Head of caudate nucleus (tissue), 42 donors: ENCODE measurements around the gene HOXC10.

ENCODE experiments used
- DNase-seq, 42 donors: peaks; one replicate each; pipeline versions ENCODE4 v3.0.0 to v3.0.0-alpha.2; 2020 to 2021; ENCODE audit warnings: mixed read lengths in 7 of 42
- intact Hi-C: fragments of 100-400 bp; cut with DNase I; formaldehyde crosslinking; loops from one replicate; pipeline ENCODE4 v1.15.0; 2022

The HOXC10 gene

GRCh38 chr12:53997204-53998109 lies 12.5 kb downstream of the HOXC10 start:
- intact Hi-C loops: no loop called here
- no peak for DNase-seq

GRCh38 chr12:53998110-53998899 lies 13.4 kb downstream of the HOXC10 start:
- intact Hi-C loops: no loop called here
- no peak for DNase-seq

DNA sequence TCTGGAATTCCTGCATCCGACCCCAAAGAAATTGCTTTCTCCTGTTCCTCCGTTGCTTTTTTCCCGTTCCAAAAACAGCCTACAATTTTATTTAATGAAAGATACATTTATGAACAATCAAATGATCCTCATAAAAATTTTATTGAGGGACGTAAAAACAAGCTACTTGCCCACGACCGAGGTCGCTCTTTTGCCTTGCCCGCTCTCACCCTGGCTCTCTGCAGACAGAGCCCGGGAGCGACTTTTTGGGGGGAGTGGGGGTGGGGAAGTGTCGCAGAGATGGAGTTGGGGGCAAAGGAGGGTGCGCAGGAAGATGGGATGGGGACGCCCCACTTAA lies 13.9 kb downstream of the HOXC10 start:
- no peak for DNase-seq
- intact Hi-C loops: no loop called here

GRCh38 chr12:53999559-54000115 lies 14.7 kb downstream of the HOXC10 start:
- intact Hi-C loops: loop anchor here (10.0 kb wide), 1 partner anchor 295 kb away; no protein-coding TSS in a partner anchor
- no peak for DNase-seq

GRCh38 chr12:54000116-54001114 lies 15.5 kb downstream of the HOXC10 start, which contains the start of gene HOXC9:
Gene HOXC9 (plus strand): TSS chr12:54000161. CDS start chr12:54000189, 28 bp downstream.
- intact Hi-C loops: loop anchor here (10.0 kb wide), 1 partner anchor 296 kb away; no protein-coding TSS in a partner anchor
- DNase-seq: no peak

GRCh38 chr12:54001283-54002187 lies 16.6 kb downstream of the HOXC10 start:
- no peak for DNase-seq
- intact Hi-C loops: loop anchor here (10.0 kb wide), 1 partner anchor 297 kb away; no protein-coding TSS in a partner anchor

DNA sequence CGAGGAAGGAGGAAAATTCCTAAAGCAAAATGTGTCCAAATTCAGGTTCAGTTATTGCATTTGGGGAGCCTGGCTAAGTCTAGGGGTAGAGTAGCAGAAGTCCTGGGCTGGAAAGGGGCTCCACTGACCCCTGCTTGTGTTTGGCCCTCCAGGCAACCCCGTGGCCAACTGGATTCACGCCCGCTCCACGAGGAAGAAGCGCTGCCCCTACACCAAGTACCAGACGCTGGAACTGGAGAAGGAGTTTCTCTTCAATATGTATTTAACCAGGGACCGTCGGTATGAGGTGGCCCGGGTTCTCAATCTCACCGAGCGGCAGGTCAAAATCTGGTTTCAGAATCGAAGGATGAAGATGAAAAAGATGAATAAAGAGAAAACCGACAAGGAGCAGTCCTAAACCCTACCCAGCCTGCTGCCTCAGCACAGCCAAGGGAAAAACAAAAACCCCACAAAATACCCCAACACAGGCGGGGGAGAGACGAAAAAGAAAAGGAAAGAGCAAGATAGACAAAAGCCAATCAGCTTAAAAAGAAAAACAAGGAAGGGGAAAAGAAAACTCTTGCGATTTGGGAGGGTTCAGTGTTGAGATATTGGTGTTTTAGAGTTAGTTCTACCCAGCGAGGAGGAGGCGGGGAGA lies 17.4 kb downstream of the HOXC10 start:
- no peak for DNase-seq
- intact Hi-C loops: loop anchor here (10.0 kb wide), 1 partner anchor 298 kb away; no protein-coding TSS in a partner anchor

DNA sequence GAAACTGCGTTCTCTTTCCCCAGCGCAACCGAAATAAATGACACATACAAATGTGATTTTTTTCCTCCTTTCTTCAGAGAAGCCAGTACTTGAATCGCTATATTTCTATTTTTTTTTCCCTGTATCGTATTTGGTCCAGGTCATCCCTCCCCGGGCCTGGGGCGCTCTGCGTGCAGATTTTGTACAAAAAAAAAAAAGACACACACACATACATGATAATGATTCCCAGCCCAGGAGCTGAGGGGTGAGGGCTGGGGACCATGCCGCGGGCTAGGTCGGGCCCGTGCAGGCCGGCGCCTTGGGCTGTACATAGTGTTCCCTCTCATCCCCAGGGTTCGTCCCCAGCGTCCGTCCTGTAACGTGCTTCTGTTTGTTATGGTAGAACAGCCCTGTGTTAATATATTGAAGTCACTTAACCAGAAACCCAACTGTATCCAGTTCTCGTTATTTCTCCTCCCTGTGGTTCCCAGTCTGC lies 18.0 kb downstream of the HOXC10 start:
- intact Hi-C loops: loop anchor here (10.0 kb wide), 1 partner anchor 298 kb away; no protein-coding TSS in a partner anchor
- DNase-seq: no peak

GRCh38 chr12:54003625-54004024 lies 18.7 kb downstream of the HOXC10 start:
- no peak for DNase-seq
- intact Hi-C loops: loop anchor here (10.0 kb wide), 1 partner anchor 299 kb away; no protein-coding TSS in a partner anchor

- intact Hi-C loops: loop anchor here (10.0 kb wide), 1 partner anchor 299 kb away; no protein-coding TSS in a partner anchor
- DNase-seq: no peak
These were observed 19.3 kb downstream of the HOXC10 start for GRCh38 chr12:54004063-54004840.

DNA sequence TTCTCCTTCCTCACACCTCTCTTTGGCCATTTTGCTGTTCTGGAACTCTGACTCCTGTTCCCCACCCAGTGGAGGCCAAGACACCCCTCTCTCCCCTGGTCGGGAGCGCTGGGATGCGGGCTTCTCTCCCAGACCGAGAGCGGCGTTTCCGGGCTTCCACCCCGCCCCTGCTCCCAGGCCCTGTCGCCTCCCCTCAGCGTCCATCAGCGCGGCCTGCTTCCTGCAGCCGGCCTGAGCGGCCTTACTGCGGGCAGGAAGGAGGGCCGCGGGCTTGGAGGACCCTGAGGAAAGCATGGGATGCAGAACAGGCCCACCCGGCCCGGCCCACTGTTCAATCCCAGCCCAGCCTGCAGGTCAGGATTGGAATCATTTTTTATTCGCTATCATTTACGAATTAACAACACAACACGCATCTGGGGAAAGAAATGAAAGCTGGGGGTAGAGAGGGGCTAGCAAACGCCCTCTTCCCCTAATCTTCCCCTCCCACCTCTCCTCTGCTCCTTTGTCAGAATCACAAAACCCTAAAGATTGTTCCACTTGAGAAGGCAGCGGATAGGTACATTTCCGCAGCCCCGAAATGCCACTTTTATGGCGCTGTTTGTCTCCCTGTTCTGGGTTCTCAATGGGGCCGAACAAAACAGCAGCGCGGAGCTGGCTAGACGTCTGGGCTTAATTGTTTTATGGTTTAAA lies 20.0 kb downstream of the HOXC10 start:
- intact Hi-C loops: loop anchor here (5.0 to 10.0 kb wide), 2 partner anchors 202 to 300 kb away; no protein-coding TSS in a partner anchor

GRCh38 chr12:54005531-54005852 lies 20.5 kb downstream of the HOXC10 start:
- no peak for DNase-seq
- intact Hi-C loops: loop anchor here (5.0 to 10.0 kb wide), 2 partner anchors 202 to 301 kb away; no protein-coding TSS in a partner anchor

More for the DNA sequence above, 20.0 kb downstream of the HOXC10 start:
- no peak for DNase-seq

GRCh38 chr12:54005853-54006558 lies 21.1 kb downstream of the HOXC10 start:
- intact Hi-C loops: loop anchor here (2.0 to 10.0 kb wide), 3 partner anchors 185 to 301 kb away; no protein-coding TSS in a partner anchor
- DNase-seq: peak; percentile 42 to 95 (median 86)

DNA sequence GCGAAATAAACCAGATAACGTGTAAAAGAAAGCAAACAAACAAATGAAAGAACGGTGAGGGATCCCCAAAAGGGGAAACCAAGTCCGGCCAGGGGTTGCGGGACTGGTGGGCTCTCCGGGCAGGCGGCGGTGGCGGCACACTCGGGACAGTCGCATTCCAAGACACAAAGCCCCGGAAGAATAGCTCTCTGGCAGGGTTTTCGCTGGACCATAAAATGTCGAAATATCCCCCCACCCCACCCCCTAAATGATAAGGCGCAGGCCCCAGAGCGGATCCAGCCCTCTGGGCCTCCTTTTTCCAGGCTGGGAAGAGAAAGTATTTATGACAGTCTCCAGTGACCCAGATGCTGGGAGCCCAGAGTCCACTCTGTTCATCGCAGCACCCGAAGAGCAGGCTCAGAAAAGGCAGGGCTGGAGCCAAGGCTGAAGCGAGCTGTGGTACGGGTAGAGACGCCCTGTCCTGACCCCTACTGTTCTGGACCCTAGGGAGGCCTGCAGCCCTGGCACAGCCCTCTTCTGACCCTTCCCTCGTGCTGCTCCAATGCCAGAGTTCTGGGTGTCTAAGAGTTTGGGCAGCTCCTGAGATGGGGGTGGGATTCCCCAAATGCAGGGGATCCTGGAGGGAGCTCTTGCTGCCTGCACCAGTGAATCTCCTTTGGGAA lies 21.7 kb downstream of the HOXC10 start:
- DNase-seq: no peak
- intact Hi-C loops: loop anchor here (2.0 to 10.0 kb wide), 3 partner anchors 184 to 302 kb away; no protein-coding TSS in a partner anchor
